Testis (tissue), 3 donors: Measurements from ENCODE around the gene ERC1. TPM values are rescaled to one million over a fixed set of nuclear protein-coding genes. Genes with fewer than 3 reads are reported as not detected.
"Not testable (repeated sequence)": the region's sequence is repeated elsewhere in the genome, so short reads cannot be mapped to it uniquely, and the experiment has no call there.

Source experiments
- DNase-seq: peaks from one replicate; pipeline ENCODE4 v3.0.0-alpha.2; 2019
- H3K27ac ChIP-seq, 2 donors: fragments of 200-600 bp; sonication (generic); one replicate each; pipeline ENCODE4 v1.5.1; 2019
- H3K27me3 ChIP-seq: fragments of 200-600 bp; sonication (generic); one replicate; pipeline ENCODE4 v1.5.1; 2019
- H3K36me3 ChIP-seq: fragments of 200-600 bp; sonication (generic); one replicate; pipeline ENCODE4 v1.5.1; 2017; ENCODE audit warnings: low read depth; ENCODE audit errors: missing control alignments
- H3K4me1 ChIP-seq: fragments of 200-600 bp; sonication (generic); one replicate; pipeline ENCODE4 v1.5.1; 2019
- H3K4me3 ChIP-seq, 2 donors: fragments of 200-600 bp; sonication (generic); one replicate each; pipeline ENCODE4 v1.5.1; 2017 to 2019
- H3K9me3 ChIP-seq: fragments of 200-600 bp; sonication (generic); one replicate; pipeline ENCODE4 v1.5.1; 2017
- POLR2A ChIP-seq: fragments of 450-650 bp; IDR thresholded peaks from one replicate; pipeline ENCODE4 v1.6.1; 2017; ENCODE audit warnings: antibody characterized with exemption, mild to moderate bottlenecking, moderate library complexity
- WGBS, 2 donors: methylation state at CpG; one replicate each; pipeline ENCODE4 v1.1.5; 2018; 5-methylcytosine and 5-hydroxymethylcytosine counted together
- intact Hi-C: fragments of 100-400 bp; cut with DNase I; formaldehyde crosslinking; loops from one replicate; pipeline ENCODE4 v1.15.1; 2023; ENCODE audit warnings: low total_unique reads
- polyA plus RNA-seq: library from polyadenylated mRNA; stranded (reverse); fragments of 350-450 nt; fragmentation: Illumina TruSeq; extraction: RNeasy Lipid Tissue Mini Kit (QIAGEN cat#74804); gene quantifications from one replicate; pipeline ENCODE4 v1.2.3, GENCODE V29; 2014; ENCODE audit warnings: low read depth, low replicate concordance; ENCODE audit not compliant: insufficient read depth
- total RNA-seq, 2 donors: library from RNA; depleted of rRNA; stranded (reverse); fragments of >200 nt; gene quantifications; one replicate each; pipeline ENCODE4 v1.2.3, GENCODE V29; 2016
- TF ChIP-seq, protein P1 (sequence below), 3 experiments: fragments of 450-650 bp in 2 of 3; fragments of 200-600 bp in 1 of 3; sonication (generic) in 1 of 3; IDR thresholded peaks; one replicate each; pipeline ENCODE4 v1.5.1; 2016 to 2019; ENCODE audit warnings: antibody characterized with exemption in 3 of 3, mild to moderate bottlenecking in 2 of 3, moderate library complexity in 1 of 3

Gene ERC1
- total and polyA plus RNA-seq, 3 donors from 2014 or later: 25.8 to 109 (median 106) TPM

DNA sequence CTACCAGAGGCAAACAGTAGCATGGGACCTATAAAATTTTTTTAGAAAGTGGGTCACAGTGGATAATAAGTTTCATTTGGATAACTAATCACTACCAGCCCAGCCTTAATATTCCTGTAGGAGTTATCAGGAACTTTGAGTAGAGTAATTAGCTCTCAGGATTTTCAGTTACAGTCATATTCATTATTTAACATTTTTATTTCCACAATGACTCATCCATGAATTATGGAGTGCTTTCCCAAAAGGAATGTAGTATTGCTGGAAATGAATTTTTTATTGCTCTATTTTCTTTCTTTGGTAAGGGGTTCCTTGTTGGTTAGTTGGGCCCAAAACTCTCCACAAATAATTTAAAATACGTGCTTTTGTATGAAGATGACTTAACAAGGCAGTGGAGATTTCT lies 53.7 kb downstream of the ERC1 start:
- Histone ChIP-seq H3K4me3 (no peak overlapping the region), H3K36me3 (no peaks in the 10 kb centered on the region), H3K27me3 (no peaks in the 10 kb centered on the region), H3K27ac (no peak overlapping the region), H3K9me3 (no peaks in the 10 kb centered on the region), H3K4me1 (no peaks in the 10 kb centered on the region)
- DNase-seq: no peak
- intact Hi-C loops: no loop called here
- 89 to 93% methylated on average over 1 of the region's 1 CpG for WGBS, 2 donors
- TF ChIP-seq, protein P1, sequence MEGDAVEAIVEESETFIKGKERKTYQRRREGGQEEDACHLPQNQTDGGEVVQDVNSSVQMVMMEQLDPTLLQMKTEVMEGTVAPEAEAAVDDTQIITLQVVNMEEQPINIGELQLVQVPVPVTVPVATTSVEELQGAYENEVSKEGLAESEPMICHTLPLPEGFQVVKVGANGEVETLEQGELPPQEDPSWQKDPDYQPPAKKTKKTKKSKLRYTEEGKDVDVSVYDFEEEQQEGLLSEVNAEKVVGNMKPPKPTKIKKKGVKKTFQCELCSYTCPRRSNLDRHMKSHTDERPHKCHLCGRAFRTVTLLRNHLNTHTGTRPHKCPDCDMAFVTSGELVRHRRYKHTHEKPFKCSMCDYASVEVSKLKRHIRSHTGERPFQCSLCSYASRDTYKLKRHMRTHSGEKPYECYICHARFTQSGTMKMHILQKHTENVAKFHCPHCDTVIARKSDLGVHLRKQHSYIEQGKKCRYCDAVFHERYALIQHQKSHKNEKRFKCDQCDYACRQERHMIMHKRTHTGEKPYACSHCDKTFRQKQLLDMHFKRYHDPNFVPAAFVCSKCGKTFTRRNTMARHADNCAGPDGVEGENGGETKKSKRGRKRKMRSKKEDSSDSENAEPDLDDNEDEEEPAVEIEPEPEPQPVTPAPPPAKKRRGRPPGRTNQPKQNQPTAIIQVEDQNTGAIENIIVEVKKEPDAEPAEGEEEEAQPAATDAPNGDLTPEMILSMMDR (IDR thresholded peaks at IDR 0.05): no peak
- no peak for TF ChIP-seq POLR2A

DNA sequence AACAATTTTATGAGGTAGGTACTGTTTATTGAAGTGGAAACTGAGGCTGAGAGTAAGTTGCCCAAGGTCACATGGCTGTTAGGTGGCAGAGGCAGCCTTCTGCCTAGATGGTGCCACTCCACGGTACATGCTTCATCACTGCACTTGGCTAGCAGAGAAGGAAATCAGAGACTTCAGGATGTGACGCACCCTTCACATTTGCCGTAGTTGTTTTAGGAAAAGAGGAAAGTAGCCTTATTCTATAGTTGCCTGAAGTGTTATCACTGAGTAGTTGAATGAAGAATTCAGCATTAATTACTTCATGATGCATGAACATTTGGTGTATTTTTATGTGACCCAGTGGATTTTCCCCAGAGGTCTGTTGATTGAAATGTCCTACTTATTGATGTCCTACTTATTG lies 55.7 kb downstream of the ERC1 start:
- no peak for TF ChIP-seq POLR2A
- TF ChIP-seq, protein P1 (IDR thresholded peaks at IDR 0.05): no peak
- no peak for DNase-seq
- intact Hi-C loops: no loop called here
- 84 to 94% methylated on average over 3 of the region's 3 CpGs for WGBS, 2 donors
- Histone ChIP-seq H3K4me3 (no peak overlapping the region), H3K4me1 (no peaks in the 10 kb centered on the region), H3K27me3 (no peaks in the 10 kb centered on the region), H3K36me3 (no peaks in the 10 kb centered on the region), H3K27ac (no peak overlapping the region), H3K9me3 (no peaks in the 10 kb centered on the region)

DNA sequence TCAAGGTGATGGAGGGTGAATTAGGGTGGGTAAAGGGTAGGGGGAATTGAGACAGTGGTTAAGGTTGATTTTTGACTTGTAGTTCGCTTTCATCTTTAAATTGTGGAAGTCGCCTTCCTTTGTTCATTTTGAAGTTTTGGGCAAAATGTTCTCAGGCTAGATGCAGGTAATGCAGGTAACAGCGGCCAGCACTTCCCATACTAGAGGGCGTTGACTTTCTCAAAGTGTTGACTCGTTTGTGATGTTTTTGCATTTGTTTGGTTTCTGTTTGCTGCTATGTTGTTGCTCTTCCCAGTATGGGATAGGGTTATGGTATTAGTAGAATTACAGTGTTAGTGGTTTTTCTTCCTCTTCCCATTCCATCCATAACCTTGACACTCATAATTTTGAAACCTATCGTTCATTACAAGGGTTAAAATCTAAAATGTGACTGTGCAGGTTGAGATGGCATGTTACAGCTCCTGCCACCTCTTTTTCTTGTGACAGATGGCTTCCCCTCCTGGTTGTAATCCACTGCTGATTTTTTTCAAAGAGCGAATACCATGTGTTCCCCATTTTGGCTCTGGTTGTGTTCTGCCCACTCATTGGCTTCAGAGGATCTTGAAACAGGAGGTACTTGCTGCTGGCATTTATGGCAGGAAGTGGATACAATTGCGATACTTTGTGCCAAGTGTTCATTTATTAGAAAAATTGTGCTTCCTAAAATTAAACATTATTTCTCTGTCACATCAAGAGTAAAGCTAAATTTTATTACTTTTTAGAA lies 57.1 kb downstream of the ERC1 start:
- H3K9me3 ChIP-seq: no peaks in the 10 kb centered on the region
- TF ChIP-seq POLR2A: no peak
- TF ChIP-seq, protein P1 (IDR thresholded peaks at IDR 0.05): no peak
- peak; percentile 45 for DNase-seq
- H3K27me3 ChIP-seq: no peaks in the 10 kb centered on the region
- H3K36me3 ChIP-seq: no peaks in the 10 kb centered on the region
- H3K27ac ChIP-seq: no peak overlapping the region
- no peak overlapping the region for H3K4me3 ChIP-seq
- WGBS, 2 donors: 76 to 79% methylated on average over 8 of the region's 8 CpGs
- no peaks in the 10 kb centered on the region for H3K4me1 ChIP-seq
- intact Hi-C loops: no loop called here

- Histone ChIP-seq H3K27me3 (no peaks in the 10 kb centered on the region), H3K9me3 (no peaks in the 10 kb centered on the region), H3K4me1 (peaks cover 9% of the 10 kb centered on the region), H3K4me3 (no peak overlapping the region), H3K36me3 (no peaks in the 10 kb centered on the region), H3K27ac (no peak overlapping the region)
- no peak for TF ChIP-seq POLR2A
- TF ChIP-seq, protein P1 (IDR thresholded peaks at IDR 0.05): no peak
- 59 to 61% methylated on average over 4 of the region's 4 CpGs for WGBS, 2 donors
- no peak for DNase-seq
- intact Hi-C loops: no loop called here
These were observed 59.2 kb downstream of the ERC1 start for GRCh38 chr12:1050059-1050707.

DNA sequence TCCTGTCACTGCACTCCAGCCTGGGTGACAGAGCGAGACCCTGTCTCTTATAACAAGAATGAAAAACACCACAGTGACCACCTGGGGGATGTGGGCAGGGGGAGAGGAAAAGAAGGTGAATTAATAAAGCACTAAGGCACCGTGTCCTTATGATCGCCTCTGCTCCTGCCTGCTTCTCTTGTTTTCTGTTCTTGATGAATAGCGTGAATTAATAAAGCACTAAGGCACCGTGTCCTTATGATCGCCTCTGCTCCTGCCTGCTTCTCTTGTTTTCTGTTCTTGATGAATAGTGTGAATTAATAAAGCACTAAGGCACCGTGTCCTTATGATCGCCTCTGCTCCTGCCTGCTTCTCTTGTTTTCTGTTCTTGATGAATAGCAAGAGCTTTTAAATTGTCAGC lies 60.6 kb downstream of the ERC1 start:
- H3K27ac ChIP-seq, H3K4me1 ChIP-seq, H3K4me3 ChIP-seq, H3K36me3 ChIP-seq, DNase-seq, H3K9me3 ChIP-seq, intact Hi-C loops, H3K27me3 ChIP-seq: not testable (repeated sequence)
- 89 to 95% methylated on average over 8 of the region's 8 CpGs for WGBS, 2 donors
